Omental fat pad (tissue), 4 donors: Measurements from ENCODE around the gene ELFN2. TPM values are rescaled to one million over a fixed set of nuclear protein-coding genes. Genes with fewer than 3 reads are reported as not detected.

Experiments used
- ATAC-seq: fragments of 150-250 bp; one replicate; pipeline ENCODE4 v1.9.1; 2016; ENCODE audit warnings: mild to moderate bottlenecking, moderate library complexity; ENCODE audit not compliant: low FRiP score
- DNase-seq: peaks from one replicate; pipeline ENCODE4 v3.0.0-alpha.2; 2019; ENCODE audit warnings: low spot score
- CTCF ChIP-seq, 3 donors: fragments of 450-650 bp; IDR thresholded peaks; one replicate each; pipeline ENCODE4 v1.5.1; 2016 to 2017; ENCODE audit warnings: antibody characterized with exemption in 3 of 3, mild to moderate bottlenecking in 3 of 3, moderate library complexity in 2 of 3
- total RNA-seq, 4 donors: library from RNA; depleted of rRNA; stranded (reverse); fragments of >200 nt; gene quantifications; one replicate each; pipeline ENCODE4 v1.1.0, GENCODE V29; 2016

ELFN2 gene
- total RNA-seq, 4 donors from 2014 or later = 0.32 TPM; not detected in 3

GRCh38 chr22:37318364-37319109, 108.7 kb downstream of the ELFN2 start:
- ATAC-seq = no peak
- TF ChIP-seq CTCF (IDR thresholded peaks at IDR 0.05) = no peak

More at GRCh38 chr22:37318364-37319109, 108.7 kb downstream of the ELFN2 start:
- DNase-seq = no peak

Other genes starting within 250 kb of the ELFN2 start
- 1 to 10 TPM; 1.0 to 2.8 (median 1.4) TPM for gene C1QTNF6, start 239.2 kb downstream of the ELFN2 start, total RNA-seq
- under 1 TPM in 2 of 4 donors, not detected in 2; 0.12 to 0.28 TPM for gene SSTR3, start 215.0 kb downstream of the ELFN2 start, total RNA-seq
- 10 to 100 TPM; 11.0 to 51.6 (median 20.0) TPM for gene RAC2, start 183.2 kb downstream of the ELFN2 start, total RNA-seq
- 10 to 100 TPM; 17.4 to 83.5 (median 34.4) TPM for gene CYTH4, start 145.0 kb downstream of the ELFN2 start, total RNA-seq
- 10 to 100 TPM; 16.0 to 64.2 (median 35.7) TPM for gene MFNG, start 58.9 kb upstream of the ELFN2 start, total RNA-seq
- gene CARD10, start 91.9 kb upstream of the ELFN2 start, total RNA-seq = 10 to 100 TPM in 1 of 4 donors, 1 to 10 TPM in 3; 2.5 to 18.8 (median 4.8) TPM
- gene CDC42EP1, start 133.0 kb upstream of the ELFN2 start, total RNA-seq = 10 to 100 TPM; 33.1 to 63.0 (median 39.2) TPM
- gene LGALS2, start 152.6 kb upstream of the ELFN2 start, total RNA-seq = 10 to 100 TPM in 1 of 4 donors, 1 to 10 TPM in 2, not detected in 1; 1.8 to 13.6 (median 3.6) TPM
- gene GGA1, start 181.4 kb upstream of the ELFN2 start, total RNA-seq = 10 to 100 TPM; 28.7 to 50.7 (median 33.9) TPM
- 10 to 100 TPM in 1 of 4 donors, 1 to 10 TPM in 3; 3.6 to 11.5 (median 8.2) TPM for gene SH3BP1, start 212.2 kb upstream of the ELFN2 start, total RNA-seq
- gene PDXP, start 231.2 kb upstream of the ELFN2 start, total RNA-seq = 1 to 10 TPM; 3.8 to 5.4 (median 4.3) TPM
- 1,000 to 10,000 TPM; 1,558 to 2,934 (median 2,167) TPM for gene LGALS1, start 248.2 kb upstream of the ELFN2 start, total RNA-seq